ENCODE measurements around the gene DOCK8.

DOCK8 gene

DNA sequence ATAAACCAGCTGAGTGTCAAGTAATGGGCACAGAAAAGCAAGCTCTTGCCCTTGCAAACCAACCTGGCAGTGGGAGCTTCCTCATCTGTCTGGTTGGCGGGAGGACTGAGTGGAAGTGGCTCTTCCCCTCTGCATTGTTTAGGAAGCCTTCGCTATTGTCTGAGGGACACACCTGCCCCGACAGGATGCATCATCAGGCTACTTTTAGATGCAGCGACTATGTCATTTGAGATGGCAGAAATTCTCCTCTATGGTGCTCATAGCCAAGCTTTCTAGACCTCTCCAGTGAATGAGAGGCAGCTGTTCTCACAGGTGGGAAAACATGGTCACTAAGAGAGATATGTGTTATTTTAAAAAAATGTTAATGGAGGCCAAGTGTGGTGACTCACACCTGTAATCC lies 104.0 kb downstream of the DOCK8 start:
- no peak for DNase-seq

DNA sequence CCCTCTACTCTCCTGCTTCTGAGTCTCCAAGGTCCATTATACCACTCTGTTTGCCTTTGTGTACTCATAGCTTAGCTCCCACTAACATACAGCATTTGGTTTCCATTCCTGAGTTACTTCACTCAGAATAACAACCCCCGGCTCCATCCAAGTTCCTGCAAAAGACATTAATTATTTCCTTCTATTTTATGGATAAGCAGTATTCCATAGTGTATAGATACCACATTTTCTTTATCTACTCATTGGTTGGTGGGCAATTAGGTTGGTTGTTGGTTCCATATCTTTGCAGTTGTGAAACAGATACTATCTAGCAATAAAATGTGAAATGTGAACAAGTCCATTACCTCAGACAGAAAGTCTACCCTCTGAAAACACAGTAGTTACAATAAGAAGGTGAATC lies 110.3 kb downstream of the DOCK8 start:
- DNase-seq, result no peak

DNA sequence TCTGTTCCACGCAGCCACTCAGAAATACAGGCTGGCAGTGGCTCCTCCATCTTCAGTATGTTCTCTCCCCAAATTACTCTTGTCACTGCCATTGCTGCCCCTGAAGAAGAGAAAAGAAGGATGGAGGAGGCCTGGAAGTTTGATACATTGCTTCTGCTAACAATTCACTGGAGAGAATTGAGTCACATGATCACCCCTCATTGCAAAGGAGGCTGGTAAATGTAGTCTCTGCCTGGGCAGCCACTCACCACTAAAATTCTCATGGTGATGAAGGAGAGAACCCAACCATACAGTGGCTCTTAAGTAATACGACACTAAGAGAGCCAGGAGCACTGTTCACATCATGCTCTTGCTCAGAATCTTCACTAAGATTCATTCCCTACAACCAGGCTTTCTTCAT lies 112.0 kb downstream of the DOCK8 start:
- no peak for DNase-seq

DNA sequence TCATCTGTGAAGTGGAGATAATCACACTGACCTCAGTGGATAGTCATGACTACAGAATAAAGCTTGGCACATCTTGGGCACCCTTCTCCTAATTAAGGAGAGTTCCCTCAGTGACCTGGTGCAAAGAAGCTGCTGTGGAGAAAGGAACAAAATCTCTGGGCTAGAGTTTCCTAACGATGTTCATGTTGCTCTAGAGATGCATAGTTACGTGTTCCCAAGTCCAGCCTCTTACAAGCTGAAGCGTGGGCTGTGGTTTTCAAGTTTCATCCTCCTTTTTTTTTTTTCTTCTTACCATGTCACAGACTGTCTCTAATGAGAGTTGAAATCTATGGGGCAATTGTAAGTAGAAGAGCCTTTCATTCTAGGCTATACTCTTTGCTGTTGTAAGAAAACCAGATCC lies 113.8 kb downstream of the DOCK8 start:
- no peak for DNase-seq

DNA sequence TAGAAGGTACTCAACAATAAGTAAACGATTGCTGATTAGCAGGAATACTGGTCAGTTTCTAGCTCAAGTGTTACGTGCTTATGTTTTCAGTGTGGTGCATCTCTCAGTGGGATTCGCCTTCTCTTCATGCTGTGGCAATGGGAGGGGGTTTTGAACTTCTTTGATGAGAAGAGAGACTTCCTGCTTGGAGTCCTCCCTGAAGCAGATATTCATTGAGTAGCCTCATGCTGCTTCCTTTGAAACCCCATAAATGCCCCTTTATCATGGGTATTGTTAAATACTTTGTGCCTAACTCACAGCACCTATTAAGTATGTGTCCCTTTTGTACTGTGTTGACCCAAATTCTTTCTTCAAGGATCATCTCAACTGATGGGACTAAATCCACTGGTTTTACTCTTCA lies 116.5 kb downstream of the DOCK8 start:
- no peak for DNase-seq

DNA sequence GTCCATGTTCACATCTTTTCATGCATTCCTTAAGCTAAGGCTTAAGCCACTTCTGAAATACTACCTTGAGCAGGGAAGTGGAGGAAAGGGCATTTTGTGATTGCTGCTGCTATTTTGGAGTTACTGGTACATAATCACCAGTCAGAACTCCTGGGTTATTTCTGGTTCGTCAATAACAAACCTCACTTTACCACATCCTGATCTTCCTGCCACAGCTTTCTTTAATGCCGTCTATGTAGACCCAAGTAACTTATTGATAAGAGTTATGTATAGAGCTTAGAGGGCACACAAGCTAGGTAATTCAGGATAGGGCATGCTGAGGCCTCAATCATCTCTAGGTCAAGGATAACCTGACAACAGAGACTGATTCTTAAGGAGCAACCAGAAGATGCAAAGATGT lies 120.7 kb downstream of the DOCK8 start:
- no peak for DNase-seq

DNA sequence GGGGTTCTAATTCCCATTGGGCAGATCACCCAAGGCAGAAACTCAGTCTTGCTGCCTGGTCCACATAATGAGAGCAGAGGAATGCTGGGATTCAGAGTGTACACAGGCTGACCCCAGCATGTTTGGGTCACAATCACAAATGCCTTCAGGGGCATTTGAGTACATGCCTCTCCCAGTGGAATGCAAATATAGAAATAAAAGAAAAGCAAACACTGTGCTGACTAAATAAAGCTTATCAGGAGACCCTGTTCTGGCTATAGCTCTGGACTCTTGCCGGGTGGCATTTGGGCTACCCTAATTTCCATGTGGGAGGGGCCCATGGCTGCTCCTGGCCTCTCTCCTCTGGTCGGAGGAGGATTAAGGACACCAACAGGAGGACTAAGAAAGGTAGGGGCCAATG lies 121.4 kb downstream of the DOCK8 start:
- DNase-seq, result no peak

DNA sequence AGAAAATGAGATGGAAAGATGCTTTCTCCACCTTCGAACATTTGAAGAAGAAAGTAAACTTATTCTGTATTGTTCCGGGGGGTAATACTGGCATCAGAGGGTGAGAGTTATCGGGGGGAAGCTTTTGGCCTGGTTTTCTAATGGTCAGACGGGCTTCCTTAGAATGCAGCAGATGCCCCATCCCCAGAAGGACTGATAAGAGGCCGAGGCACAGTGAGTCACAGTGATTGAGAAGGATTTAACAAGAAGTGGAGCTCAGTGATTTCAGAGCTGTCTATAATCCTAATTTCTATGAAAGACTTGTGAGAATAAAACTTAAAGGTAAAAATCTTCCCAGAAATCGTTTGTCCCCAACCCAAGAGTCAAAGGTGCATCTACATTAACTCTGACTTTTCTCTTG lies 123.9 kb downstream of the DOCK8 start:
- no peak for DNase-seq

DNA sequence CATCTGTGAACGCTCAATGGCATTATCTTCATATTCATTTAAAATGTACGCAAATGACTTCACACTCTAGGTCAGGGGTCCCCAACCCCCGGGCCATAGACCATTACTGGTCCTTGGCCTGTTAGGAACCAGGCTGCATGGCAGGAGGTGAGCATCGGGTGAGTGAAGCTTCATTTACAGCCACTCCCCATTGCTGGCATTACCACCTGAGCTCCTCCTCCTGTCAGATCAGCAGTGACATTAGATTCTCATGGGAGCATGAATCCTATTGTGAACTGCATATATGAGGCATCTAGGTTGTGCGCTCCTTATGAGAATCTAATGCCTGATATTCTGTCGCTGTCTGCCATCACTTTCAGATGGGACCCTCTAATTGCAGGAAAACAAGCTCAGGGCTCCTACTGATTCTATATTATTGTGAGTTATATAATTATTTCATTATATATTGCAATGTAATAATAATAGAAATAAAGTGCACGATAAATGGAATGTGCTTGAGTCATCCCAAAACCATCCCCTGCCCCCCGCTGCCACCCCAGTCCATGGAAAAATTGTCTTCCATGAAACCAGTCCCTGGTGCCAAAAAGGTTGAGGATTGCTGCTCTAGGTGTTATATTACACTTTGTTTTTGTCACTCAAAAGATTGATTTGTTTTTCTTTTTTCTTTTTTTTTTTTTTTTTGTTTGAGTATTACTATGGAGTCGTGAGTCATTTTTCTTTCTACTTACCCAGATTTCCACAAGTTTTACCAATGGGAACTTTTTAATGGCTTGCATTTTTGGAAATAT lies 127.2 kb downstream of the DOCK8 start:
- DNase-seq, result no peak

DNA sequence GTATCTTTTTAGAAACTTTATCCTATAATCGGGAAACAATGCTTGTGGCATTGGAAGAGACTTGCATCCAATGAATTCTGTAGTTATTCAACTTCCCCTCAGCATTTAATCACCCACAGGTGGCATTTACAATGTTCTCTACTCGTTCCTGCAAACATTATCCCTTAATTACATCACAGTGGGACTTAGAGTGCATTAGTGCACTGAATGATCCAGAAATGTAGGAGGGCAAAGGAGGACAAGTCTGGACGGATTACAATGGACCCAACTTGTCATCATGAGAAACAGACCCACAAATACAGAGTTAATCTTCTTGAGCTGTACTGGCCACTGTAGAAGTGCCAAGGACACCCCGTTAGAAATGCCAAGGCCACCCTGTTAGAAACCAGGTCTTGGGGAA lies 129.1 kb downstream of the DOCK8 start:
- DNase-seq, result no peak

DNA sequence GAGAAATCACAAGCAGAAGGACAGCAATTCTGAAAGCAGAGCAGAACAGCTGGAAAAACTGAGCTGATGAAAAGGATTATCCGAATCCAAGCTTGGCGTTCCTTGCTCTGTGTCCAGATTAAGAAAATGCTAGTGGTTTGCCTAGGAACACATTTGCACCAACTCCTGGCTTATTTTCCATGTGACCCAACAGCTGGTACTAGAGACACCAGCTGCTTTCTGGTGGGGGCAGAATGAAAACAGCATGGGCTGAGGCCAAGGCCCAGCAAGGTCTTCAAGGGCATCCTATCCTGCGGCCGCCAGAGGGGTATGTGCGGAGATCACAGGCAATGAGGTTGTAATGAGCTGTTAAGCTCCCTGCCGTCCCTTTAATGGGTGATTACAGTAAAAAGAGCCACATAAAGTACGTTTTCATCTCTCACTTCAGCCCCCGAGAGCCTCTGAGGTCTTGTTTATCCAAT lies 131.5 kb downstream of the DOCK8 start:
- no peak for DNase-seq

DNA sequence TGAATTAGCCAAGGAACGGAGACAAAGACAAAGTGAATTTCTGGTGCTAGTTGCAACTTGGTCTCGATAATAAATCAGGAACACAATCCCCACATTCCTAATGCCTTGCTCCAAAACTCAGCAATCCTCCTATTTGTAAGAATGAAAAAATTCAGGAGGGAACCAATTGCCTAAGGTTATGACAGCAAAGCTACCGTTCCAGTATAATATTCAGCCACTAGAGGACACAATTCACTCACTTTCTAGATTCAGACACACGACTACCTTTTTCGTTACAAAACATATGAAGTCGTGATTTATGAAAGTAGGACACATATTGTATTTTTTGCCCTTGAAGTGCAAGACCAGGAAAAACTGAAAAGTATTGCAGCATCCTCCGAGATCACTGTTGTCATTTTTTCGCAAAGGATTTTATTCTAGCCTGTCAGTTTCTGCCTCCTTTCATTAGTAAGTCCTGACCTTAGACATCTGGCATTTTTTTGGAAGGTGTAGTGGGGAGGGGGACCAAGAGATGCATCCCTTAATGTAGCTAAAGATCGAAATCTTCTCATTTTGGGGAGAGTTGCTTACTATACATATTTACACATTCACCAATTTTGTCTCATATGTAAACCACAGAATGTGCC lies 133.1 kb downstream of the DOCK8 start:
- DNase-seq, result no peak

DNA sequence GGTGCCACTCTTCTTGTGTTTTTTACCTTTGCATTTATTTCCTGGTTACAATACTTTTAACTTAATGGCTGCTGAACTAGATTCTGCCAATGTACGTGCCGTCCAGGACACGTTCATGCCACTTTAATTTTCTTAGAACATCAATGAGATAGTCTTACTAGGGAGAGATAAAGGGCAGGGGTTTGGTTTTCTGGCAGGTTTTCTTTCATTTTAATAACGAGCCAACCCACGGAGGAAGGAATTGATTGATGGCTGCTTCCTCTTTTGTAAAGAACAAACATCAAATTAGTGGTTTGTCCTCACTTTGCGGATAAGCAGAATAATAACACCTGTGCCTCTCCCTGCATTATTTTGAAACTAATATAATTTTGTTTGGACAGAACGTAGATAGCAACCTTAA lies 135.7 kb downstream of the DOCK8 start:
- DNase-seq, result no peak

DNA sequence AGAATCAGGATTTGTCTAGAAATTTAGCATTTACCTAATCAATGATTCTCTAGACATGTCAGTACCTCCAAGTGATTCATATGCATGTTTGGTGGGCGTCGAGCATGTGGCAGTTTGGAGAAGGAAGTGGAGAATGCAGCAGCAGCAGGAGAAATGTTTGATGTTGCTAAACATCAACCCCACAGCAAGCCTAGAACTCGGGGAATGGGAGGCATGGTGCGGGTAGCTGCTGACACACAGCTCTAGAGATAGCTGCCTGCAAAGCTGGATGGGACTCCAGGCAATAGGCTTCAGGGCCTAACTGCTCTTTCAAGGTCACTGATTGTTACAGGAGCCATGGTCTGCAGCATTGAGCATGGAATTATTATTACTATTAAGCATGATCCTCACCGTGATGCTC lies 137.3 kb downstream of the DOCK8 start:
- DNase-seq, result no peak

DNA sequence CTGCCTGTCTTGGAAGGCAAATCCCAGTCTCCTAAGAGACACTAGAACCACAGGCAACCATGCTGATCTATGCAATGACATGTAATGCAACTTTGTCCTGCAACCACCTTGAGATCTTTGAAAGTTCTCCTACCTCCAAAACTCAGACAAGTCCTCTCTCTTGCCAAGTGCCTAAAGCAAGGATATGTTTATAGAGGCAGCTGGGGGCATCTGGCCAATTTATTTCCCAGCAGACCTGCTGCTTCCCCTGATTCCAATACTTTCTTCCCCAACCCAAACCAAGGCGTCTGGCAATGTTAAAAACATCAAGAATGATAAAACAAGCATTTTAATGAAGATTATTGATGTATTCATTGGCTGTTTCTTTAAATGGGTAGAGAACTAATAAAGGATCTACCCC lies 138.4 kb downstream of the DOCK8 start:
- DNase-seq, result no peak

DNA sequence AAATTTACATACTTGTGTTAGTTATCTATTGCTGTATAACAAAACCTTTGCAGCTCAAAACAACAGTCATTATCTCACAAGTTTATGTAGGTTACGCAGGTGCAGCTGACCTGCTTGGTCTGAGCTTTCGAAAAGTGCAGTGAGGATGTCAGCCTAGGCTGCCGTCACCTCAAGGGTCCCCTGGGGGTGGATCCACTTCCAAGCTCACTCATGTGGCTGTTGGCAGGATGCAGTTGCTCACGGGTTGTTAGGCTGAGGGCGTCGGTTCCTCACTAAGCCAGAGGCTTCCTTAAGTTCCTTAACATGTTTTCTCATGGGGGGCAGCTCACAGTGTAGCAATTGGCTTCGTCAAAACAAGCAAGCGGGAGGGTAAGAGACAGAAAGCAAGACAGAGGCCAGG lies 139.8 kb downstream of the DOCK8 start:
- DNase-seq, result no peak

DNA sequence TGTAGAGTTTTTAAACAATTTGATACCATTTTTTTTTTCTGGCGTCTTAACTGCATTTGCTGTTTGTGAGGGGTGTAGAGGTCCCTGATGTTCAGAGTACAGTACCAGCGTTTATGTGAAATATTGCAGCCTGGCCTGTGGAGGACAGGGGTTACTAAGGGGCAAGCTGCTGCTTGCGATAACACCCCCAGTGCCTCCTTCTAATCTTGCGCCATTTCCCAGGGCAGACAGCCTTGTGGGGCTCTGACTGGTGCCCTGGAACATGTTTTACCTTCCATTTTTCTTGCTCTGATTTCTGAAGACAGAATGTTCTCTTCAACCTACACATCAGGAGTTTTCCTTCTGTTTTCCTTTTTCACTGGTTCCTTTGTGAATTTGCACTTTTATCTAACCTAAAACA lies 142.9 kb downstream of the DOCK8 start:
- no peak for DNase-seq

DNA sequence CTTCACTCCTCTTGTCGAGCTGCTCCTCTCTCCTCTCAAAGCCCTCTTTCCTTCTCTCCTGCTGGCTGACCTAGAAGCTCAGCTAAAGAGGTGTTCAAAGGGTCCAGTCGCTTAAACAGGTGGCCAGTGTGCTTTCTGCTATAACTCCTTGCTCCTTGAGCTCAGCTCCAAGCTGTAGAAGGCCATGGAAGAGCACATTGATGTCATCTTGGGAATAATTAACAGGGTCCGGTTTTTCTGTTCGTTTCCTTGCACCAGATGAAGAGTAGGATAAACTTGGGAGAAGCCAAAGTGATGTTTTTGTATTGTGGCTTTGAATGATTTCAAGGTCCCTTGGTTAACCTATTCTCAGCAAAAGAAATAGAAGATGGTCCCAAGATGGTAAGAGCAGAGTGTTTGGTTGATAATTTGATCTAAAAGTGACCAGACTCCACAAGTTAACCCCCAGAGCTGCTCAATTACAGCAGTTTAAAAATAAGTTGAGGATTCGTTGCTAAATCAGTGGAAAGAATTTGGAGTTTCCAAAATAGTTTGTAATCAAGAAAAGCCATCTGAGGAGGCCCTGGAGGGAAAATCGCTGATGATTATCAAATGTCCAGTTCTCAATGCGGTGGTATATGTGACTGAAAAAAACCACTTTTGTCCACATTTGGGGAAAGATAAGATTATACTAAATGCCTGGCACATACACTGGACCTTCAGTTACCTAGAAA lies 148.1 kb downstream of the DOCK8 start:
- no peak for DNase-seq

DNA sequence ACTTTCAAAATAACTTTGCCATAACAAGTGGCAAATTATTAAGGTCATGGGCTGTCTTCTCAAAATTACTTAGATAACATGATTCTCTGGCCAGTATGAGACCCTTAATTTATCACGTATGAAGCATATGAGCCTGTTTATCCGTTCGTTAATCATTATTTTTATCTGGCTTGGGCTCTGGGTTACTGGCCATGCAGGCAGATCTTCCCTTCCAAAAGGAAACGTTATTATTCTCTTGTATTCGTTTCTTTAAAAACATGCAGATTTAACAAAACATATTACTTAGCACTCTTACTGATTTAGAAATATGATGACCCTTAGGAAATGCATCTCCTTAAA lies 148.6 kb downstream of the DOCK8 start:
- no peak for DNase-seq

DNA sequence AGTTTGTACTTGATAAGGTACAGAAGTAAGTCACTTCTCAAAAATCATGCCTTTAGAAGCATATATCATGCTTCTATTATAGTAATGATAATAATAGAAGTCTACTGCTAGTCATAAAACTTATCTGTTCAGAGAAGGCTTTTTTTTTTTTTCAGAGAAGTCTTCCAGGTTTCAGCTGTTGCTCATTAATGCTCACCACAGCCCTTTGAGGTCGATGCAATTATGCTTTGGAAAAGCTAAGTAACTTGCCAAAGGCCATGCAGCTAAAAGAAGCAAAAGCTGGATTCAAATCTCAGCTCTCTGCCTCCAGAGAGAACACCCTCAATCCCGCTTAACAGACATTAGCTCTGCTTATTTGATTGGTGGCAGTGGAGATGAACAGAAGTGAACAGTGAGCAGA lies 150.8 kb downstream of the DOCK8 start:
- DNase-seq, result no peak

DNA sequence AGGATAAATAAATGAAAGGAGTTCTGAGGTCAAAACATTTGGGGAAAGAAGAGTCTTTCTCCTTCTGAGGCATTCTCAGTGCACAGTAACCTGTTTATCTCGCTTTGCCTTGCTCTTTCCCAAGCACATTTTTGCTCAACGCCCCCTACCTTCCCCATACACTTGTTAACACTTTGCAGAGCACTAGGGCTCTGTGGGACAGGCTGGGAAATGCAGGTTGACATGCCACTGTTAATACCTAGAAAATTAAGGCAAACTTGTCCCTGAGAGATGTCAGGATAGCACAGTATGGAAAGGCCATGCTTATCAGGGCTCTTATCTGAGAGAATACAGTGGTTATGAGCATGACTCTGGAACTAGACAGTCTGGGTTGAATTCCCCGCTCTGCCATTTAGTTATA lies 152.0 kb downstream of the DOCK8 start:
- no peak for DNase-seq

DNA sequence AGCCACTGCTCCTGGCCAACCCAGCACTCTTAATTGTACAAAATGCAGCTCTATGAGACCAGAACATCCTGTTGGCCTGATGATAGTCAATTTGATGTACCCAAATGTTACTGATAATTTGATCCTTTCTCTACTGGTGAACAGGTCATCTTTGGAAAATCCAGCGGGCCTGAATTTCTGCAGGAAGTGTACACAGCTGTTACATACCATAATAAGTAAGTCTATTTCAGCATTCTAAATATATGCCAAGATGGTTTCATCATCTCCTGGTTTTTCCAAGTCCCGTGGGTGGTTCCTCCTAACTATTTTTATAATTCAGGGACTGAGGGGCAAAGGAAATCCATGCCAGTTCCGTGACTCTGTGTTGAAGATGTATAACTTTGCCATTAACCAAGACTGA lies 155.4 kb downstream of the DOCK8 start:
- no peak for DNase-seq

DNA sequence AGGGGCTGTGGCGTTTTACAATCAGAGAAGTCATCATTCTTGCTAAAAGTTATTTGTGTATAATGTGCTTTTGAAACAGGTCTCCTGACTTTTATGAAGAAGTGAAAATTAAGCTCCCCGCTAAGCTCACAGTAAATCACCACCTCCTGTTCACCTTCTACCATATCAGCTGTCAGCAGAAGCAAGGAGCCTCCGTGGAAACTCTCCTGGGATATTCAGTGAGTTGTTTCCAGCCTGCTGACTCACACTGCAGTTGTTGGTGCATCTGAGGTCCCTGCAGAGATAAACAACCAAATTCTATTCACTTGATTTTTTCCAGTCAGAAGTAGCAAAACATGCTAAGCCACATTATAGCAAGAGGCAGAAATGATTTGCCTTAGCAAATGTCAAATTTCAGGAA lies 156.7 kb downstream of the DOCK8 start:
- no peak for DNase-seq

DNA sequence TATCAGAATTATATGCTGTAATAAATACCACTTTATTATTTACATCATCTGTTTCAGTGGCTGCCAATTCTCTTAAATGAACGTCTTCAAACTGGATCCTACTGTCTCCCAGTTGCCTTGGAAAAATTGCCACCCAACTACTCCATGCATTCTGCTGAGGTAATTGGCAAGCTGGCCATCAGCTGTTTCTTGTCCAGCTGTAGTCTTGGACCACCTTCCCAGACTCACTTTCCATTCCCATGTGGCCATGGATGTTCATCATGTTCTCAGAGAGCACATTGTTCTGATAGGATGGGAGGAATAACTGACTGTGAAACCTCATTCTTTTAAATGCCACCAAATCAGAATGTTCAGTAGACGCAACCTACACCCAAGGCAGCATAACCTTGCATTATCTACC lies 157.5 kb downstream of the DOCK8 start:
- no peak for DNase-seq
